NCI-H524 treated with DMSO at 0.1 percent for 48 hours (cell line): ENCODE measurements around the gene SPTY2D1.

Experiments
- DNase-seq: peaks from one replicate; lab custom pipeline; 2025; lab: John Stamatoyannopoulos, UW

SPTY2D1 gene

DNA sequence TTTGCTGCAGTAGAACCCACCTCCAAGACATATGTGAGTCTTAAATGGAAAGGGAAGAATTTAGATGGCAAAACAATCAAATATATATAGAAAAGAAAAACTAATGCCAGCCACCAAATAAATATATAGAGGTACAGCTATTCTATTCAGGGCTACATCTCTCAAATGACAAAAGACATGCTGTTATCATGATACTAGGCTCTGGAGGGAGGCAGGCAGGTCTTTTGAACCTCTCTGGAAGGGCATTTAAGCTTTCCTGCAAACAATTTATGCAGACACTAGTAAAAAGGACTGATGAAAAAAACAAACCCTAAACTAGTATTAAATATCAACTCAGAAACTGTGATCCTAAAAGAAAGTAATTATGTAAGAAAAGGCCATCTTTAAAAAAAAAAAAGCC is 70.0 kb downstream of the SPTY2D1 start:
- no peak for DNase-seq

DNA sequence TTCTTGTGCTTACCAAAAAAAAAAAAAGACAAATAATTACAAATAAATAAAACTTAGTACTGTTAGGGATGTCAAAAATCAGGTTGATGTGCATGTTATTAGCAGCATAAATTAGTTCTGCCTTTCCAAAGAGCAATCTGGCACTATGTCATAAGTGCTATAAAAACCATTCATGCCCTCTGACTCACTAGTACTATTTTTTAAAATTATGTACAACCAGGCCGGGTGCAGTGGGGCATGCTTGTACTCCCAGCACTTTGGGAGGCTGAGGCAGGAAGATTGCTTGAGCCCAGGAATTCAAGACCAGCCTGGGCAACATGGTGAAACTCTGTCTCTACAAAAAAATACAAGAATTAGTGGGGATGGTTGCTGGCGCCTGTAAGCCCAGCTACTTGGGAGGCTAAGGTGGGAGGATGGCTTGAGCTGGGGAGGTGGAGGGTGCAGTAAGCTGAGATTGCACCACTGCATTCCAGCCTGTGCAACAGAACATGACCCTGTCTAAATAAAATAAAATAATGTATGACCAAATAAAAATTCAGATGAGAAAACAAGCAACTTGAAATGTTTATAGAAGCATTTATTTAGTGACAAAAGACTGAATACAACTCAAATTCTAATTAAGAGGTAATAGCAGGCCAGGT is 70.9 kb downstream of the SPTY2D1 start:
- DNase-seq, result no peak
